Fibroblast of peridontal ligament (primary cell): ENCODE measurements around the gene RBM34.
"Not testable (repeated sequence)": the region's sequence is repeated elsewhere in the genome, so short reads cannot be mapped to it uniquely, and the experiment has no call there.

Experiments used
- DNase-seq: peaks from one replicate; pipeline ENCODE4 v3.0.0-alpha.2; 2010; ENCODE audit errors: extremely low read depth

The RBM34 gene

GRCh38 chr1:235091319-235092044 is 69.6 kb downstream of the RBM34 start:
- not testable (repeated sequence) for DNase-seq

GRCh38 chr1:235090406-235091069 is 70.5 kb downstream of the RBM34 start:
- DNase-seq: no peak

GRCh38 chr1:235088907-235089306 is 72.1 kb downstream of the RBM34 start:
- no peak for DNase-seq

GRCh38 chr1:235088430-235088829 is 72.6 kb downstream of the RBM34 start:
- DNase-seq: peak; percentile 25

GRCh38 chr1:235087906-235088305 is 73.1 kb downstream of the RBM34 start:
- no peak for DNase-seq

GRCh38 chr1:235085411-235086117 is 75.5 kb downstream of the RBM34 start:
- DNase-seq: not testable (repeated sequence)
